MM.1S (cell line): ENCODE results near the gene SNX5.

Experiments
- DNase-seq: peaks from one replicate; pipeline ENCODE4 v3.0.0-alpha.2; 2015
- H2AFZ ChIP-seq: fragments of 300-600 bp; sonication (generic); 2 replicates; pipeline ENCODE4 v1.6.0; 2016; ENCODE audit warnings: antibody characterized with exemption, low read length
- H3F3A ChIP-seq: fragments of 300-600 bp; sonication (generic); 2 replicates; pipeline ENCODE4 v1.6.1; 2016; ENCODE audit warnings: mild to moderate bottlenecking, antibody characterized with exemption, low read length, moderate library complexity, mixed read lengths; ENCODE audit not compliant: insufficient read depth
- H3K27ac ChIP-seq: fragments of 300-600 bp; sonication (generic); 2 replicates; pipeline ENCODE4 v1.5.1; 2016; ENCODE audit warnings: mild to moderate bottlenecking, low read length
- H3K27me3 ChIP-seq: fragments of 300-600 bp; sonication (generic); replicated peaks from 2 replicates; pipeline ENCODE4 v1.6.0; 2016; ENCODE audit warnings: low read length; ENCODE audit not compliant: insufficient read depth
- H3K36me3 ChIP-seq: fragments of 300-600 bp; sonication (generic); replicated peaks from 2 replicates; pipeline ENCODE4 v1.6.1; 2016; ENCODE audit warnings: mild to moderate bottlenecking, low read length, mixed read lengths; ENCODE audit not compliant: insufficient read depth
- H3K4me1 ChIP-seq: fragments of 300-600 bp; sonication (generic); 2 replicates; pipeline ENCODE4 v1.6.1; 2016; ENCODE audit warnings: low read length, mixed read lengths
- H3K4me2 ChIP-seq: fragments of 300-600 bp; sonication (generic); 2 replicates; pipeline ENCODE4 v1.6.0; 2016; ENCODE audit warnings: low read depth, low read length
- H3K4me3 ChIP-seq: fragments of 300-600 bp; sonication (generic); 2 replicates; pipeline ENCODE4 v1.5.1; 2016; ENCODE audit warnings: low read length, mixed read lengths
- H3K79me2 ChIP-seq: fragments of 300-600 bp; sonication (generic); 2 replicates; pipeline ENCODE4 v1.6.1; 2016; ENCODE audit warnings: mixed run types, low read length, mixed read lengths
- H3K9ac ChIP-seq: fragments of 300-600 bp; sonication (generic); 2 replicates; pipeline ENCODE4 v1.6.1; 2016; ENCODE audit warnings: low read length, mixed read lengths
- H3K9me2 ChIP-seq: fragments of 300-600 bp; sonication (generic); replicated peaks from 2 replicates; pipeline ENCODE4 v1.6.1; 2016; ENCODE audit warnings: mild to moderate bottlenecking, low read length, mixed read lengths; ENCODE audit not compliant: insufficient read depth
- H3K9me3 ChIP-seq: fragments of 300-600 bp; sonication (generic); replicated peaks from 2 replicates; pipeline ENCODE4 v1.6.1; 2016; ENCODE audit warnings: mild to moderate bottlenecking, low read length, mixed read lengths; ENCODE audit not compliant: insufficient read depth
- H4K20me1 ChIP-seq: fragments of 300-600 bp; sonication (generic); 2 replicates; pipeline ENCODE4 v1.6.1; 2016; ENCODE audit warnings: mild to moderate bottlenecking, low read length, moderate library complexity, mixed read lengths; ENCODE audit not compliant: insufficient read depth
- EZH2 ChIP-seq: fragments of 300-600 bp; sonication (generic); optimal IDR thresholded peaks from 2 replicates; pipeline ENCODE3; 2017; ENCODE audit warnings: low read depth, mild to moderate bottlenecking, antibody characterized with exemption, low read length, mixed read lengths
- EZH2phosphoT487 ChIP-seq: fragments of 300-600 bp; sonication (generic); IDR thresholded peaks from 2 replicates; pipeline ENCODE4 v1.6.1; 2018; ENCODE audit warnings: antibody characterized with exemption, low read length
- TF ChIP-seq, protein P1 (sequence below): fragments of 300-600 bp; sonication (generic); IDR thresholded peaks from 2 replicates; pipeline ENCODE4 v1.5.1; 2016; ENCODE audit warnings: antibody characterized with exemption, low read length, mixed read lengths

Gene SNX5

DNA sequence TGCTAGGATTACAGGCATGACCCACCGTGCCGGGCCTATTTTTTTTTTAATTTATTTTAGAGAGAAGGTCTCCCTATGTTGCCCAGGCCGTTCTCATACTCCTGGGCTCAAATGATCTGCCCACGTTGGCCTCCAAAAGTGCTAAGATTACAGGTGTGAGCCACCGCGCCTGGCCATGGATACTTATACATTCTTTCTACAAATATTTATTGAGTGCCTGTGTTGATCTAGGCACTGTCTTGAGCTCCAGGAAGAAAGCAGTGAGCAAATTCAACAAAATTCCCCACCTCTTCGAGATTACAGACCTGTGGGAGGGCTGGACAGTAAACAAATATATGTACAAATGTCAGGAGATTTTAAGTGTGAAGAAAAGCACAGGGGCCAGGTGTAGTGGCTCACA lies 38.1 kb upstream of the SNX5 start:
- DNase-seq, result no peak
- Histone ChIP-seq H3K36me3 (no peaks in the 10 kb centered on the region), H3K27ac (no peak overlapping the region)

DNA sequence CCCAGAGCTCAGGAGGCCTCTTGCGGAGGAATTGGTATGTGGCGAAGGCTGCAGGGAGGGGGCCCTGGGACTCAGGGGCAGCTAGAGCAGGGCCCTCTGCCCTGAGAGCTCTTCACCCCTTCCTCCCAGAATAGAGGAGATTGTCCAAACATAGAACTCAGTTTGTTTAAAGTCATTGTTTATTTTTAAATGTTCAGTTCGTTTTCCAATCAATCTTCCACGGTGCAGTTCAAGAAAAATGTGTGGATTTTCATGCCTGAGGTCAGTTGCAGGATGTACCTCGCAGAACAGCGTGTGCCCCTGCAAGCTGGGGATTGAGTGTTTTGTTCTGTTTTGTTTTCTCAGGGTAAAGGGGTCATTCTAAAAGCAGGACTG lies 37.4 kb upstream of the SNX5 start:
- H3K27ac ChIP-seq, result no peak overlapping the region
- H3K36me3 ChIP-seq, result no peaks in the 10 kb centered on the region
- H3K9me2 ChIP-seq, result no peaks in the 10 kb centered on the region
- H3K4me2 ChIP-seq, result no peak overlapping the region
- H3K79me2 ChIP-seq, result no peaks in the 10 kb centered on the region
- peaks cover 15% of the 10 kb centered on the region for H3K4me1 ChIP-seq
- DNase-seq, result no peak
- H3K27me3 ChIP-seq, result no peaks in the 10 kb centered on the region
- H2AFZ ChIP-seq, result no peak overlapping the region
- no peak overlapping the region for H3K9ac ChIP-seq
- H3K4me3 ChIP-seq, result no peak overlapping the region
- TF ChIP-seq EZH2phosphoT487 (no peak), EZH2 (no peak)
- TF ChIP-seq, protein P1, sequence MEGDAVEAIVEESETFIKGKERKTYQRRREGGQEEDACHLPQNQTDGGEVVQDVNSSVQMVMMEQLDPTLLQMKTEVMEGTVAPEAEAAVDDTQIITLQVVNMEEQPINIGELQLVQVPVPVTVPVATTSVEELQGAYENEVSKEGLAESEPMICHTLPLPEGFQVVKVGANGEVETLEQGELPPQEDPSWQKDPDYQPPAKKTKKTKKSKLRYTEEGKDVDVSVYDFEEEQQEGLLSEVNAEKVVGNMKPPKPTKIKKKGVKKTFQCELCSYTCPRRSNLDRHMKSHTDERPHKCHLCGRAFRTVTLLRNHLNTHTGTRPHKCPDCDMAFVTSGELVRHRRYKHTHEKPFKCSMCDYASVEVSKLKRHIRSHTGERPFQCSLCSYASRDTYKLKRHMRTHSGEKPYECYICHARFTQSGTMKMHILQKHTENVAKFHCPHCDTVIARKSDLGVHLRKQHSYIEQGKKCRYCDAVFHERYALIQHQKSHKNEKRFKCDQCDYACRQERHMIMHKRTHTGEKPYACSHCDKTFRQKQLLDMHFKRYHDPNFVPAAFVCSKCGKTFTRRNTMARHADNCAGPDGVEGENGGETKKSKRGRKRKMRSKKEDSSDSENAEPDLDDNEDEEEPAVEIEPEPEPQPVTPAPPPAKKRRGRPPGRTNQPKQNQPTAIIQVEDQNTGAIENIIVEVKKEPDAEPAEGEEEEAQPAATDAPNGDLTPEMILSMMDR, result no peak
- no peaks in the 10 kb centered on the region for H4K20me1 ChIP-seq
- H3K9me3 ChIP-seq, result no peaks in the 10 kb centered on the region
- 0 out of 2 replicates have a peak, but pooled peaks cover 5% of the 10 kb centered on the region for H3F3A ChIP-seq

More for the DNA sequence above, 38.1 kb upstream of the SNX5 start:
- no peaks in the 10 kb centered on the region for H4K20me1 ChIP-seq
- H3K4me3 ChIP-seq, result no peak overlapping the region
- no peak overlapping the region for H2AFZ ChIP-seq
- no peaks in the 10 kb centered on the region for H3K9me2 ChIP-seq
- no peaks in the 10 kb centered on the region for H3K27me3 ChIP-seq
- H3K4me2 ChIP-seq, result no peak overlapping the region
- H3K79me2 ChIP-seq, result no peaks in the 10 kb centered on the region
- 0 out of 2 replicates have a peak, but pooled peaks cover 5% of the 10 kb centered on the region for H3F3A ChIP-seq
- H3K9ac ChIP-seq, result no peak overlapping the region
- H3K9me3 ChIP-seq, result no peaks in the 10 kb centered on the region
- TF ChIP-seq, protein P1, result no peak
- TF ChIP-seq EZH2phosphoT487 (no peak), EZH2 (no peak)
- peaks cover 15% of the 10 kb centered on the region for H3K4me1 ChIP-seq

DNA sequence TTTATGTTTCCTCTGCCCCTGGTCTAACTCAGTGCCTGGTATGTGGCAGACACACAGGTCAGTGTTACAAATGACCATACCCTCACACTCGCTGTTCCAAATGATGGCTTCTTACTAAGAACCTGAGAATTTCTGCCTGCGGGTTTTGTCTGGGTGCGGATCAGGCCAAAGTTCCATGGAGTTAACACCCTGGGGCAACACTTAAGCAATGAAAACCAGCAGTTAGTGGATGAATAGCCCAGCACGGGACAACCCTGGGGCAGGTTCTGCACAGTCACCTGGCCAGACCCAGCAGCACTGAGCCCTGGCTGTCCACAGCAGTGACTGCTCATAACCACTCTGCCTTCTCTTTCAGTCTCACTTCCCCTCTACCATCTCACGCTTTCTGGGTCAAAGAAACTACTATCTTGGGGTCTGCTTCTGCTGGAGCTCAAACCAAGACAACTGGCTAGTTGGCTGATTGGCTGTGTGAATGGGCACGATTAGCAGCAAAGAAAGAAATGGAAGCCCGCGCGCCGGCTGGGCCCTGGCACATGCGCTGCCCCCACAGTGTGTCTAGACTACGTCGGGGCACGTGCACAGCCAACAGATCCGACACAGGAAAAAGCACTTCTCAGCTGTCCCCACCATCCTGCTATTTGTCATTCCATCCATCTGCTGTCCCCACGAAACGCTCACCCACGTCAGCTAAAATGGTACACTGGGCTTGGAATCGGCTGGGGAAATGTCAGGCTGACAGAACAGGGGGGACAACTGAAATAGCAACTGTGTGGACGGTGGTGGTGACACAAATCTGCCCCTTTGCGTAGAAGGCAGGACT lies 36.8 kb upstream of the SNX5 start:
- Histone ChIP-seq H3K4me1 (peaks cover 15% of the 10 kb centered on the region), H3F3A (0 out of 2 replicates have a peak, but pooled peaks cover 5% of the 10 kb centered on the region), H3K9me3 (no peaks in the 10 kb centered on the region), H4K20me1 (no peaks in the 10 kb centered on the region), H3K4me2 (no peak overlapping the region), H3K36me3 (no peaks in the 10 kb centered on the region), H3K27ac (no peak overlapping the region), H3K79me2 (no peaks in the 10 kb centered on the region), H3K4me3 (no peak overlapping the region), H3K9me2 (no peaks in the 10 kb centered on the region), H3K27me3 (no peaks in the 10 kb centered on the region), H2AFZ (no peak overlapping the region), H3K9ac (no peak overlapping the region)
- TF ChIP-seq EZH2phosphoT487 (no peak), EZH2 (no peak)
- TF ChIP-seq, protein P1, result no peak
- DNase-seq, result no peak
